Measurements from ENCODE around the gene CD164. TPM values are rescaled to one million over a fixed set of nuclear protein-coding genes. Genes with fewer than 3 reads are reported as not detected.

Gene CD164
- total RNA-seq, 4 donors from 2014 or later, result 64.0 to 314 (median 182) TPM

DNA sequence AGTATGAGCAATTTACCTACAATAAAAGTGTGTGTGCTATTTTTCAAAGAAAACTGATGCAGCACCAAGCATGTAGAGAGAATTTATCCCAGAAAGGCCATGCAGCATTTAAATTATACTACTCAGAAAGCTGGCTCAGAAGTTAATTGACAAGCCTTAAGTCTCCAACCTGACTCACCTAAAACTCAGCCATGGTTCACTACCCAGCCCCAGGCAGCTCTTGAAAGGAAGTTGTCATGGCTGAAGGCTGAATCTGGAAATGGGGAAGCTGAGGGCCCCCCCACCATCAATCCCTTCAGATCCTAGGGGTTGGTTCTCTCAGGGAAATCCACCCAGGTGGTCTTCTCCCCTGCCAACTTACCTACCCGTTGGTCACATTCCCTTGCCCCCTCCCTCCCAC, 38.5 kb upstream of the CD164 start:
- TF ChIP-seq POLR2A (IDR thresholded peaks at IDR 0.05), result no peak
- TF ChIP-seq, protein P1, sequence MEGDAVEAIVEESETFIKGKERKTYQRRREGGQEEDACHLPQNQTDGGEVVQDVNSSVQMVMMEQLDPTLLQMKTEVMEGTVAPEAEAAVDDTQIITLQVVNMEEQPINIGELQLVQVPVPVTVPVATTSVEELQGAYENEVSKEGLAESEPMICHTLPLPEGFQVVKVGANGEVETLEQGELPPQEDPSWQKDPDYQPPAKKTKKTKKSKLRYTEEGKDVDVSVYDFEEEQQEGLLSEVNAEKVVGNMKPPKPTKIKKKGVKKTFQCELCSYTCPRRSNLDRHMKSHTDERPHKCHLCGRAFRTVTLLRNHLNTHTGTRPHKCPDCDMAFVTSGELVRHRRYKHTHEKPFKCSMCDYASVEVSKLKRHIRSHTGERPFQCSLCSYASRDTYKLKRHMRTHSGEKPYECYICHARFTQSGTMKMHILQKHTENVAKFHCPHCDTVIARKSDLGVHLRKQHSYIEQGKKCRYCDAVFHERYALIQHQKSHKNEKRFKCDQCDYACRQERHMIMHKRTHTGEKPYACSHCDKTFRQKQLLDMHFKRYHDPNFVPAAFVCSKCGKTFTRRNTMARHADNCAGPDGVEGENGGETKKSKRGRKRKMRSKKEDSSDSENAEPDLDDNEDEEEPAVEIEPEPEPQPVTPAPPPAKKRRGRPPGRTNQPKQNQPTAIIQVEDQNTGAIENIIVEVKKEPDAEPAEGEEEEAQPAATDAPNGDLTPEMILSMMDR (IDR thresholded peaks at IDR 0.05), result no peak

GRCh38 chr6:109417646-109418045, 35.4 kb upstream of the CD164 start:
- H3K27ac ChIP-seq, result no peak overlapping the region
- no peaks in the 10 kb centered on the region for H3K27me3 ChIP-seq
- no peaks in the 10 kb centered on the region for H3K9me3 ChIP-seq
- H3K4me3 ChIP-seq, result no peak overlapping the region
- H3K4me1 ChIP-seq, result no peaks in the 10 kb centered on the region
- no peaks in the 10 kb centered on the region for H3K36me3 ChIP-seq
- intact Hi-C loops (cut with DNase I; ENCODE audit: low total_unique reads), result no loop called here
- TF ChIP-seq, protein P1 (IDR thresholded peaks at IDR 0.05), result no peak
- TF ChIP-seq POLR2A (IDR thresholded peaks at IDR 0.05), result no peak
- DNase-seq, result no peak

More for the DNA sequence above, 38.5 kb upstream of the CD164 start:
- no peak overlapping the region for H3K27ac ChIP-seq
- DNase-seq, result no peak
- intact Hi-C loops (cut with DNase I; ENCODE audit: low total_unique reads), result no loop called here
- H3K27me3 ChIP-seq, result no peaks in the 10 kb centered on the region
- no peak overlapping the region for H3K4me3 ChIP-seq
- H3K36me3 ChIP-seq, result no peaks in the 10 kb centered on the region
- H3K4me1 ChIP-seq, result no peaks in the 10 kb centered on the region
- no peaks in the 10 kb centered on the region for H3K9me3 ChIP-seq

- intact Hi-C loops (cut with DNase I; ENCODE audit: low total_unique reads), result no loop called here
Measured at GRCh38 chr6:109411034-109411433, 28.8 kb upstream of the CD164 start.

GRCh38 chr6:109406196-109406595, 23.9 kb upstream of the CD164 start:
- Histone ChIP-seq H3K9me3 (no peaks in the 10 kb centered on the region), H3K27me3 (no peaks in the 10 kb centered on the region), H3K36me3 (peaks cover 0 to 3% of the 10 kb centered on the region in 2 donors), H3K4me3 (no peak overlapping the region), H3K27ac (no peak overlapping the region), H3K4me1 (no peaks in the 10 kb centered on the region)
- TF ChIP-seq POLR2A (IDR thresholded peaks at IDR 0.05), result no peak
- TF ChIP-seq, protein P1 (IDR thresholded peaks at IDR 0.05), result no peak
- no peak for DNase-seq
- intact Hi-C loops (cut with DNase I; ENCODE audit: low total_unique reads), result no loop called here

More at GRCh38 chr6:109411034-109411433, 28.8 kb upstream of the CD164 start:
- no peaks in the 10 kb centered on the region for H3K9me3 ChIP-seq
- no peaks in the 10 kb centered on the region for H3K27me3 ChIP-seq
- peaks cover 0 to 3% of the 10 kb centered on the region in 2 donors for H3K36me3 ChIP-seq
- no peak overlapping the region for H3K27ac ChIP-seq
- H3K4me1 ChIP-seq, result no peaks in the 10 kb centered on the region
- DNase-seq, result no peak
- TF ChIP-seq, protein P1 (IDR thresholded peaks at IDR 0.05), result no peak
- no peak for TF ChIP-seq POLR2A (IDR thresholded peaks at IDR 0.05)
- H3K4me3 ChIP-seq, result no peak overlapping the region

GRCh38 chr6:109397020-109397419, 14.8 kb upstream of the CD164 start:
- Histone ChIP-seq H3K27ac (no peak overlapping the region), H3K27me3 (no peaks in the 10 kb centered on the region), H3K36me3 (no peaks in the 10 kb centered on the region), H3K4me3 (no peak overlapping the region), H3K9me3 (no peaks in the 10 kb centered on the region), H3K4me1 (no peaks in the 10 kb centered on the region)
- no peak for DNase-seq
- intact Hi-C loops (cut with DNase I; ENCODE audit: low total_unique reads), result loop anchor here (10.0 kb wide), 1 partner anchor 212 kb away; no protein-coding TSS in a partner anchor
- TF ChIP-seq POLR2A (IDR thresholded peaks at IDR 0.05), result no peak
- TF ChIP-seq, protein P1 (IDR thresholded peaks at IDR 0.05), result peak in 3 of 4 experiments; percentile 12 to 13 (median 12)
